SU-DHL-6 (cell line): ENCODE results near the gene ATP11C.

Experiments
- H2AFZ ChIP-seq: fragments of 200-600 bp; sonication (generic); 2 replicates; pipeline ENCODE4 v1.6.1; 2014; ENCODE audit warnings: low read depth, mild to moderate bottlenecking, moderate library complexity, mixed read lengths, antibody characterized with exemption, low read length; ENCODE audit not compliant: severe bottlenecking
- H3F3A ChIP-seq: fragments of 200-600 bp; shearing (Covaris generic); 2 replicates; pipeline ENCODE4 v1.6.0; 2016; ENCODE audit warnings: antibody characterized with exemption, mild to moderate bottlenecking; ENCODE audit not compliant: insufficient read depth
- H3K27ac ChIP-seq: fragments of 200-600 bp; sonication (generic); 2 replicates; pipeline ENCODE4 v1.5.1; 2016; ENCODE audit warnings: low read depth, mild to moderate bottlenecking, low read length, moderate library complexity, mixed read lengths
- H3K27me3 ChIP-seq: fragments of 200-600 bp; sonication (generic), shearing (Covaris generic); 2 replicates; pipeline ENCODE4 v1.6.0; 2014; ENCODE audit warnings: mild to moderate bottlenecking, low read length
- H3K36me3 ChIP-seq: fragments of 200-600 bp; sonication (generic); 2 replicates; pipeline ENCODE4 v1.6.1; 2014; ENCODE audit warnings: mild to moderate bottlenecking, low read length, mixed read lengths
- H3K4me2 ChIP-seq: fragments of 300-600, 200-600 bp; shearing (Covaris generic), sonication (generic); 2 replicates; pipeline ENCODE4 v1.6.0; 2014; ENCODE audit warnings: low read length, low read depth, mild to moderate bottlenecking; ENCODE audit not compliant: poor library complexity, severe bottlenecking
- H3K4me3 ChIP-seq: fragments of 200-600 bp; sonication (generic); 2 replicates; pipeline ENCODE4 v1.5.1; 2014; ENCODE audit warnings: antibody characterized with exemption, low read length, mild to moderate bottlenecking, mixed read lengths; ENCODE audit not compliant: insufficient read depth, poor library complexity, severe bottlenecking
- H3K79me2 ChIP-seq: fragments of 200-600 bp; sonication (generic); 2 replicates; pipeline ENCODE4 v1.6.1; 2014; ENCODE audit warnings: mild to moderate bottlenecking, low read length, moderate library complexity; ENCODE audit not compliant: insufficient read depth
- H3K9ac ChIP-seq: fragments of 200-600 bp; sonication (generic); 2 replicates; pipeline ENCODE4 v1.7.0; 2014; ENCODE audit warnings: mild to moderate bottlenecking, low read length
- H3K9me2 ChIP-seq: fragments of 200-600 bp; sonication (generic); replicated peaks from 2 replicates; pipeline ENCODE4 v1.6.1; 2014; ENCODE audit warnings: low read length; ENCODE audit not compliant: insufficient read depth
- H3K9me3 ChIP-seq: fragments of 200-600 bp; sonication (generic); 2 replicates; pipeline ENCODE4 v1.6.1; 2014; ENCODE audit warnings: low read length, mixed read lengths; ENCODE audit not compliant: insufficient read depth
- H4K20me1 ChIP-seq: fragments of 200-600 bp; sonication (generic); 2 replicates; pipeline ENCODE4 v1.6.1; 2014; ENCODE audit warnings: low read depth, mild to moderate bottlenecking, antibody characterized with exemption, low read length, moderate library complexity, mixed read lengths
- CTCF ChIP-seq: fragments of 200-600 bp; sonication (generic); IDR thresholded peaks from one replicate; pipeline ENCODE4 v1.5.1; 2017; ENCODE audit warnings: antibody characterized with exemption, mild to moderate bottlenecking, low read length, moderate library complexity; ENCODE audit not compliant: insufficient read depth, poor library complexity, severe bottlenecking
- EZH2phosphoT487 ChIP-seq: fragments of 200-600 bp; sonication (generic), shearing (Covaris generic); conservative IDR thresholded peaks from 2 replicates; pipeline ENCODE4 v1.6.1; 2018; ENCODE audit warnings: mild to moderate bottlenecking, antibody characterized with exemption, low read length, moderate library complexity, mixed read lengths

Gene ATP11C

DNA sequence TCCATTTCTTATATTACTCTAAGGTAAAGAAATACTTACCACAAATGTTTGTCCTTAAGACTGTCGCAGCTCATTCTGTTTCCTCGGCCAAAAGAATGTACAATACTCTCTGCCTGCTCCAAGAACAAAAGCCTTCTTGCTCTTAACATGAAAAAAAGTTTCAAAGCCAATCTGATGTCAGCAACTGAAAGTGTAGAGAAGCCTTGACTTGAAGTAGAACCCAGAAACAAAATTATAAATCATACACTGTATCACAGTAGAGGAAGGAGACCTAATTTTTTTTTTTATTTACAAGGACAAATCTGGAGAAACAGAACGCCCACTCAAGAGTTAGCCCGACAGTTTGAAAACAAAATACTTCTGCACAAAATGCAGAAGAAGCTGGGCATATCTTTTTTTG, 224.8 kb downstream of the ATP11C start, which contains the start of gene MCF2:
TSS of gene MCF2 (minus strand) at position 101 of the 400 bp plus-strand sequence. CDS start 56,423 bp downstream, outside the sequence.
- H3K79me2 ChIP-seq: no peaks in the 10 kb centered on the region
- H3K9me2 ChIP-seq: no peaks in the 10 kb centered on the region
- H3F3A ChIP-seq: no peaks in the 10 kb centered on the region
- no peak within 1 kb of the TSS for H3K9ac ChIP-seq
- H2AFZ ChIP-seq: no peak within 1 kb of the TSS
- H3K36me3 ChIP-seq: no peaks in the 10 kb centered on the region
- no peaks in the 10 kb centered on the region for H3K9me3 ChIP-seq
- H3K27me3 ChIP-seq: no peaks in the 10 kb centered on the region
- no peak within 1 kb of the TSS for H3K27ac ChIP-seq
- no peak within 1 kb of the TSS for H3K4me3 ChIP-seq
- H3K4me2 ChIP-seq: no peak within 1 kb of the TSS
- TF ChIP-seq CTCF (no peak), EZH2phosphoT487 (no peak)
- H4K20me1 ChIP-seq: no peaks in the 10 kb centered on the region

DNA sequence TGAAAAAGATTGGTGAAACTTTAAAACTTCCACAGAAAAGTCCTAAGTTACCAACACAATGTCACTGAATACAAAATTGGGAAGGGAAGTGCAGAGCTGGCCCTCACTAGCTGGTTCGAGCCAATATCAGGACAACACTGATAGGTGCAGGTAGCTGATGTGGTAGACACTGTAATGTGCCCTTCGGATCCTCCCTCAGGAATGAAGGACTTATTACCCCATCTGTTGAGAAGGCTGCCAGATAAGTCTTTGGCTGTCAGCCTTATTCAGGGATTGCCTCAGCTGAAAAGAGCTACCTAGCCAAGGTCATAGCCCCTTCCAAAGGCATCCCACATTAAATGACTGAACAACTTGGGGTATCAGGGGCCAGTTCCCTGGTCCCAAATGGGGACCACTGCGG, 230.2 kb downstream of the ATP11C start:
- Histone ChIP-seq H3K36me3 (no peaks in the 10 kb centered on the region), H3F3A (no peaks in the 10 kb centered on the region), H3K4me3 (no peak overlapping the region), H4K20me1 (no peaks in the 10 kb centered on the region), H3K9ac (no peak overlapping the region), H3K4me2 (no peak overlapping the region), H3K27me3 (no peaks in the 10 kb centered on the region), H3K27ac (no peak overlapping the region), H3K9me3 (no peaks in the 10 kb centered on the region), H3K79me2 (no peaks in the 10 kb centered on the region), H2AFZ (no peak overlapping the region), H3K9me2 (no peaks in the 10 kb centered on the region)
- TF ChIP-seq EZH2phosphoT487 (no peak), CTCF (no peak)

GRCh38 chrX:139692908-139693307, 239.9 kb downstream of the ATP11C start:
- TF ChIP-seq EZH2phosphoT487 (no peak), CTCF (no peak)
- H3K27ac ChIP-seq: no peak overlapping the region
- no peak overlapping the region for H3K4me3 ChIP-seq
- no peak overlapping the region for H3K4me2 ChIP-seq
- no peaks in the 10 kb centered on the region for H3K79me2 ChIP-seq
- H3K9me3 ChIP-seq: no peaks in the 10 kb centered on the region
- H3F3A ChIP-seq: no peaks in the 10 kb centered on the region
- no peaks in the 10 kb centered on the region for H3K36me3 ChIP-seq
- no peaks in the 10 kb centered on the region for H3K27me3 ChIP-seq
- no peak overlapping the region for H3K9ac ChIP-seq
- no peaks in the 10 kb centered on the region for H3K9me2 ChIP-seq
- H2AFZ ChIP-seq: no peak overlapping the region
- H4K20me1 ChIP-seq: no peaks in the 10 kb centered on the region
